K562 (cell line): ENCODE data around the gene OTOA. TPM values are rescaled to one million over a fixed set of nuclear protein-coding genes. Genes with fewer than 3 reads are reported as not detected.

Experiments
- ATAC-seq: fragments of 200-7000 bp; cut with Tn5 transposase; 3 replicates; pipeline ENCODE4 v1.9.1; 2020; ENCODE audit warnings: moderate library complexity
- BruUV-seq: library from RNA; stranded (reverse); fragments of 400-500 nt; replicated peaks from 2 replicates; lab custom pipeline; 2021; lab: Mats Ljungman, UMichigan
- CTCF ChIA-PET: fragments of 300-600 bp; formaldehyde crosslinking; extraction: SDS; loops from one replicate; lab custom pipeline; 2021; ENCODE audit warnings: low intra/inter-chr PET ratio; lab: Yijun Ruan, JAX
- POLR2A ChIA-PET: fragments of 300-600, 350-650 bp; sonication (Branson Sonifier 250); formaldehyde crosslinking; extraction: SDS; loops from one replicate; lab custom pipeline; 2021; ENCODE audit warnings: antibody characterized with exemption, inconsistent platforms; lab: Yijun Ruan, JAX
- DNase-seq, 4 experiments: peaks; one replicate each; pipeline versions ENCODE4 v3.0.0 to v3.0.0-alpha.2; 2011 to 2018; ENCODE audit warnings: low spot score in 3 of 4, mixed read lengths in 3 of 4; ENCODE audit errors: extremely low read depth in 1 of 4
- FAIRE-seq: peaks from 2 replicates; lab custom pipeline; 2011; peaks lifted over from hg19 to GRCh38; lab: Jason Lieb, UNC
- H2AFZ ChIP-seq: 2 replicates; pipeline ENCODE4 v1.6.0; 2011; ENCODE audit warnings: low read depth, low read length, control low read depth, inconsistent platforms
- H3K27ac ChIP-seq: fragments of 200-600 bp; 3 replicates; pipeline ENCODE4 v1.8.0; 2011; ENCODE audit warnings: low read depth, mild to moderate bottlenecking, control low read depth, inconsistent platforms, low read length, moderate library complexity, mixed read lengths; ENCODE audit errors: extremely low read depth
- H3K27me3 ChIP-seq, 2 experiments: fragments of 300-600 bp in 1 of 2; 2 replicates in 1 of 2; 3 replicates in 1 of 2; pipeline versions ENCODE4 v1.6.0 to v1.8.0; 2011; ENCODE audit warnings: inconsistent platforms in 2 of 2, low read length in 2 of 2, mild to moderate bottlenecking in 1 of 2, mixed read lengths in 1 of 2, moderate library complexity in 1 of 2; ENCODE audit not compliant: control insufficient read depth in 2 of 2, insufficient read depth in 2 of 2
- H3K36me3 ChIP-seq: fragments of 300-600 bp; 3 replicates; pipeline ENCODE4 v1.8.0; 2011; ENCODE audit warnings: mild to moderate bottlenecking, low read length, inconsistent platforms; ENCODE audit not compliant: control insufficient read depth, insufficient read depth
- H3K4me1 ChIP-seq, 2 experiments: fragments of 200-600 bp in 1 of 2; replicated peaks in 1 of 2; 2 replicates in 1 of 2; 3 replicates in 1 of 2; pipeline versions ENCODE4 v1.5.1 to v1.8.0; 2011; ENCODE audit warnings: inconsistent platforms in 2 of 2, low read length in 2 of 2, mild to moderate bottlenecking in 1 of 2, mixed read lengths in 1 of 2, moderate library complexity in 1 of 2; ENCODE audit not compliant: control insufficient read depth in 2 of 2, insufficient read depth in 2 of 2
- H3K4me2 ChIP-seq: 2 replicates; pipeline ENCODE4 v1.6.1; 2011; ENCODE audit warnings: low read length, control low read depth, inconsistent platforms, mixed read lengths; ENCODE audit not compliant: insufficient read depth
- H3K4me3 ChIP-seq: fragments of 200-600 bp; sonication (generic), shearing (Covaris generic); 2 replicates; pipeline ENCODE4 v1.5.1; 2016; ENCODE audit warnings: control low read depth, inconsistent platforms
- H3K79me2 ChIP-seq: fragments of 200-600 bp; 3 replicates; pipeline ENCODE4 v1.8.0; 2011; ENCODE audit warnings: low read length, inconsistent platforms; ENCODE audit not compliant: control insufficient read depth, insufficient read depth
- H3K9ac ChIP-seq, 2 experiments: 2 replicates each; pipeline versions ENCODE4 v1.6.0 to v1.6.1; 2011; ENCODE audit warnings: low read depth in 2 of 2, low read length in 2 of 2, control low read depth in 1 of 2, inconsistent platforms in 1 of 2, mild to moderate bottlenecking in 1 of 2, mixed read lengths in 1 of 2; ENCODE audit not compliant: insufficient read depth in 1 of 2
- H3K9me1 ChIP-seq: one replicate; pipeline ENCODE4 v1.6.0; 2011; ENCODE audit warnings: inconsistent platforms, mild to moderate bottlenecking, low read length, moderate library complexity; ENCODE audit not compliant: control insufficient read depth, insufficient read depth
- H3K9me3 ChIP-seq: replicated peaks from 2 replicates; pipeline ENCODE4 v1.5.1; 2011; ENCODE audit warnings: low read depth, low read length, inconsistent platforms; ENCODE audit not compliant: control insufficient read depth, insufficient read depth
- H4K20me1 ChIP-seq: replicated peaks from 2 replicates; pipeline ENCODE4 v1.6.1; 2011; ENCODE audit warnings: low read length, inconsistent platforms, mixed read lengths; ENCODE audit not compliant: control insufficient read depth, insufficient read depth
- AFF1 ChIP-seq, 2 experiments: fragments of 450-650 bp; IDR thresholded peaks; 2 replicates each; pipeline ENCODE4 v1.6.1; 2018; ENCODE audit warnings: mild to moderate bottlenecking in 2 of 2, low read depth in 1 of 2; ENCODE audit not compliant: partially characterized antibody in 2 of 2
- CBX1 ChIP-seq: sonication (generic); IDR thresholded peaks from 2 replicates; pipeline ENCODE4 v1.6.1; 2016; ENCODE audit warnings: antibody characterized with exemption, low read depth, mild to moderate bottlenecking
- CBX2 ChIP-seq: fragments of 200-600 bp; sonication (generic); IDR thresholded peaks from one replicate; pipeline ENCODE4 v1.6.1; 2012; ENCODE audit warnings: mild to moderate bottlenecking, low read length, inconsistent platforms; ENCODE audit not compliant: insufficient read depth, poor library complexity, severe bottlenecking
- HES1 ChIP-seq: fragments of 450-650 bp; IDR thresholded peaks from 2 replicates; pipeline ENCODE4 v1.6.1; 2016; ENCODE audit warnings: low read depth, mild to moderate bottlenecking, moderate library complexity
- RBM17 ChIP-seq: fragments of 200-400 bp; formaldehyde crosslinking; IDR thresholded peaks from 2 replicates; pipeline ENCODE4 v1.6.1; 2017; ENCODE audit warnings: low read depth, mild to moderate bottlenecking, low read length, borderline replicate concordance
- TCF7 ChIP-seq: sonication (generic); IDR thresholded peaks from 2 replicates; pipeline ENCODE4 v1.6.1; 2016; ENCODE audit warnings: antibody characterized with exemption, borderline replicate concordance
- ZBTB11 ChIP-seq, 3 experiments: fragments of 200-800 bp in 1 of 3; fragments of 250-450 bp in 1 of 3; fragments of 450-650 bp in 1 of 3; sonication (Bioruptor Pico) in 1 of 3; sonication (Bioruptor generic) in 1 of 3; formaldehyde crosslinking in 1 of 3; IDR thresholded peaks; 2 replicates each; pipeline versions ENCODE4 v1.6.1 to v1.8.0; 2016 to 2022; ENCODE audit warnings: mild to moderate bottlenecking in 2 of 3, missing genetic modification characterization in 2 of 3, missing compliant biosample characterization in 1 of 3, moderate library complexity in 1 of 3
- WGBS: fragments of 100-300 bp; shearing (Covaris generic); methylation state at CpG from one replicate; pipeline ENCODE4 v1.1.6; 2016; ENCODE audit warnings: low coverage, mixed read lengths; ENCODE audit not compliant: insufficient coverage; ENCODE audit errors: missing lambda C conversion rate; 5-methylcytosine and 5-hydroxymethylcytosine counted together
- in situ Hi-C: fragments of 300-500 bp; cut with MboI; formaldehyde crosslinking; loops from 4 replicates; pipeline ENCODE4 v1.15.0; 2018; ENCODE audit warnings: inconsistent platforms, mixed read lengths
- intact Hi-C: fragments of 100-400 bp; cut with micrococcal nuclease; formaldehyde crosslinking; loops from 2 replicates; pipeline ENCODE4 v1.14.2; 2022
- polyA plus RNA-seq, 8 experiments: library from polyadenylated mRNA; depleted of rRNA in 4 of 8; stranded (reverse) in 5 of 8; unstranded in 3 of 8; fragments of >200 nt; fragmentation: Nextera tagmentation in 2 of 8; fragmentation: Illumina TruSeq in 1 of 8; extraction: Ambion mirVana in 2 of 8; extraction: Trizol in 1 of 8; gene quantifications; 2 replicates each; pipeline versions ENCODE4 v1.2.1 to v1.2.3, GENCODE V29; 2011 to 2014; ENCODE audit warnings: inconsistent platforms in 1 of 8, missing spikeins in 1 of 8
- total RNA-seq, 7 experiments: library from RNA; depleted of rRNA in 6 of 7; stranded (reverse); fragments of >200 nt in 6 of 7; fragmentation: Illumina TruSeq in 2 of 7; extraction: Trizol in 2 of 7; gene quantifications; 2 replicates each; pipeline versions ENCODE4 v1.2.1 to v1.2.3, GENCODE V29; 2011 to 2021; ENCODE audit warnings: low replicate concordance in 1 of 7
- TF ChIP-seq, protein P1 (sequence below): fragments of 450-650 bp; IDR thresholded peaks from 2 replicates; pipeline ENCODE4 v1.6.1; 2018; ENCODE audit not compliant: partially characterized antibody

Gene OTOA
- total and polyA plus RNA-seq, 9 of the 15 experiments (the other 6 are each of a cell fraction or from before 2014, with no cell fraction given), result 0.04 TPM; not detected in 8

DNA sequence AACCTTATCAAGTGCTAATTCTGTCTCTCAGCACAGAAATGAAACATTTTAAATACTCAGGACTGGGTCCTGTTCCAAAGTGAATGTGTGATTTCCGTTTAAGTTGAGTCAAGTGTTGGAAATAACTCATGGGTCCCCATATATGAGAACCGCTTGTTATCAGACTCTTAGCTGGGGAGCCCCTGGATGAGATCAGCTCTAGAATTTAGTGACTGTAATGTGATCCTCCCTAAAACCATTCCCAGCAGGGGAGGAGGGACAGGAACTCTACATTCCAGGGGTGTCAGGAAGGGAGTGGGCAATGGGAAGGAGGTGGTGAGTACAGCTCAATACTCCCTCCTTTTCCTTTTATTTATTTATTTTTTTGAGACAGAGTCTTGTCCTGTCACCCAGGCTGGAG lies 37.5 kb downstream of the OTOA start:
- 5% methylated on average over 2 of the region's 2 CpGs for WGBS
- Histone ChIP-seq H4K20me1 (no peaks in the 10 kb centered on the region), H3K9ac (no peak overlapping the region), H3K9me1 (no peaks in the 10 kb centered on the region), H2AFZ (no peak overlapping the region), H3K4me1 (no peaks in the 10 kb centered on the region), H3K27ac (no peak overlapping the region), H3K27me3 (peaks cover 0 to 9% of the 10 kb centered on the region in 2 experiments; a peak in 4 of 5 replicates), H3K4me3 (no peak overlapping the region), H3K4me2 (no peak overlapping the region), H3K9me3 (no peaks in the 10 kb centered on the region), H3K36me3 (no peaks in the 10 kb centered on the region), H3K79me2 (no peaks in the 10 kb centered on the region)
- ATAC-seq (no peak), FAIRE-seq (no peak), DNase-seq (no peak)
- ChIA-PET CTCF (no interaction called here), POLR2A (no interaction called here)
- no TSS peak for BruUV-seq
- intact Hi-C loops (no loop called here), in situ Hi-C loops (loop anchor here (25.0 kb wide), 2 partner anchors 111 to 236 kb away; no protein-coding TSS in a partner anchor)
- TF ChIP-seq AFF1 (IDR thresholded peaks at IDR 0.05; ENCODE audit: low read depth in 1 of 2, partially characterized antibody in 2 of 2) (no peak), TCF7 (no peak), CBX2 (no peak), HES1 (no peak), RBM17 (no peak), ZBTB11 (CRISPR knock-in tag; IDR thresholded peaks at IDR 0.05) (no peak), CBX1 (no peak)
- TF ChIP-seq, protein P1, sequence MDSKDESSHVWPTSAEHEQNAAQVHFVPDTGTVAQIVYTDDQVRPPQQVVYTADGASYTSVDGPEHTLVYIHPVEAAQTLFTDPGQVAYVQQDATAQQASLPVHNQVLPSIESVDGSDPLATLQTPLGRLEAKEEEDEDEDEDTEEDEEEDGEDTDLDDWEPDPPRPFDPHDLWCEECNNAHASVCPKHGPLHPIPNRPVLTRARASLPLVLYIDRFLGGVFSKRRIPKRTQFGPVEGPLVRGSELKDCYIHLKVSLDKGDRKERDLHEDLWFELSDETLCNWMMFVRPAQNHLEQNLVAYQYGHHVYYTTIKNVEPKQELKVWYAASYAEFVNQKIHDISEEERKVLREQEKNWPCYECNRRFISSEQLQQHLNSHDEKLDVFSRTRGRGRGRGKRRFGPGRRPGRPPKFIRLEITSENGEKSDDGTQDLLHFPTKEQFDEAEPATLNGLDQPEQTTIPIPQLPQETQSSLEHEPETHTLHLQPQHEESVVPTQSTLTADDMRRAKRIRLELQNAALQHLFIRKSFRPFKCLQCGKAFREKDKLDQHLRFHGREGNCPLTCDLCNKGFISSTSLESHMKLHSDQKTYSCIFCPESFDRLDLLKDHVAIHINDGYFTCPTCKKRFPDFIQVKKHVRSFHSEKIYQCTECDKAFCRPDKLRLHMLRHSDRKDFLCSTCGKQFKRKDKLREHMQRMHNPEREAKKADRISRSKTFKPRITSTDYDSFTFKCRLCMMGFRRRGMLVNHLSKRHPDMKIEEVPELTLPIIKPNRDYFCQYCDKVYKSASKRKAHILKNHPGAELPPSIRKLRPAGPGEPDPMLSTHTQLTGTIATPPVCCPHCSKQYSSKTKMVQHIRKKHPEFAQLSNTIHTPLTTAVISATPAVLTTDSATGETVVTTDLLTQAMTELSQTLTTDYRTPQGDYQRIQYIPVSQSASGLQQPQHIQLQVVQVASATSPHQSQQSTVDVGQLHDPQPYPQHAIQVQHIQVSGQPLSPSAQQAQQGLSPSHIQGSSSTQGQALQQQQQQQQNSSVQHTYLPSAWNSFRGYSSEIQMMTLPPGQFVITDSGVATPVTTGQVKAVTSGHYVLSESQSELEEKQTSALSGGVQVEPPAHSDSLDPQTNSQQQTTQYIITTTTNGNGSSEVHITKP, result no peak
